Large intestine (tissue), 3 donors: ENCODE data around the gene TRIP10. TPM values are rescaled to one million over a fixed set of nuclear protein-coding genes. Genes with fewer than 3 reads are reported as not detected.
"Not testable (repeated sequence)": the region's sequence is repeated elsewhere in the genome, so short reads cannot be mapped to it uniquely, and the experiment has no call there.

Experiments used
- DNase-seq, 2 donors: peaks; one replicate each; pipeline versions ENCODE4 v3.0.0 to v3.0.0-alpha.2; 2013
- H3K27ac ChIP-seq: one replicate; pipeline ENCODE4 v1.5.1; 2013; ENCODE audit warnings: low read length
- H3K27me3 ChIP-seq: 2 replicates; pipeline ENCODE4 v1.6.1; 2013; ENCODE audit warnings: low read length; ENCODE audit not compliant: control insufficient read depth, insufficient read depth
- H3K36me3 ChIP-seq: 2 replicates; pipeline ENCODE4 v1.6.1; 2013; ENCODE audit warnings: low read length; ENCODE audit not compliant: control insufficient read depth, insufficient read depth
- H3K4me1 ChIP-seq: one replicate; pipeline ENCODE4 v1.6.1; 2013; ENCODE audit warnings: low read length; ENCODE audit not compliant: control insufficient read depth, insufficient read depth
- H3K4me3 ChIP-seq: one replicate; pipeline ENCODE4 v1.5.1; 2013; ENCODE audit warnings: low read length
- H3K9me3 ChIP-seq: one replicate; pipeline ENCODE4 v1.6.1; 2013; ENCODE audit warnings: mild to moderate bottlenecking, low read depth, low read length, moderate library complexity; ENCODE audit not compliant: control insufficient read depth
- WGBS: methylation state at CpG from one replicate; pipeline ENCODE4 v1.1.5; 2013; ENCODE audit warnings: low lambda C conversion rate; ENCODE audit not compliant: insufficient coverage; 5-methylcytosine and 5-hydroxymethylcytosine counted together
- polyA plus RNA-seq: library from polyadenylated mRNA; unstranded; fragments of 120-200 nt; gene quantifications from one replicate; pipeline ENCODE4 v1.2.1, GENCODE V29; 2013

TRIP10 gene
- polyA plus RNA-seq, 1 donor, result 96.0 TPM

- Histone ChIP-seq H3K36me3 (no peaks in the 10 kb centered on the region), H3K9me3 (no peaks in the 10 kb centered on the region), H3K4me3 (no peak overlapping the region), H3K4me1 (no peaks in the 10 kb centered on the region), H3K27ac (no peak overlapping the region), H3K27me3 (no peaks in the 10 kb centered on the region)
- no peak for DNase-seq
Measured at GRCh38 chr19:6699935-6700334, 39.5 kb upstream of the TRIP10 start.

- WGBS, result 80% methylated on average over 1 of the region's 8 CpGs
- Histone ChIP-seq H3K4me3 (no peak overlapping the region), H3K27me3 (no peaks in the 10 kb centered on the region), H3K9me3 (no peaks in the 10 kb centered on the region), H3K27ac (no peak overlapping the region), H3K4me1 (no peaks in the 10 kb centered on the region), H3K36me3 (no peaks in the 10 kb centered on the region)
- DNase-seq, result no peak
Measured at GRCh38 chr19:6700586-6701316, 38.7 kb upstream of the TRIP10 start.

- no peaks in the 10 kb centered on the region for H3K36me3 ChIP-seq
- H3K9me3 ChIP-seq, result no peaks in the 10 kb centered on the region
- H3K27me3 ChIP-seq, result peaks cover 18% of the 10 kb centered on the region
- H3K4me3 ChIP-seq, result no peak overlapping the region
- DNase-seq, result no peak
- no peak overlapping the region for H3K27ac ChIP-seq
- WGBS, result 0% methylated on average over 1 of the region's 11 CpGs
- no peaks in the 10 kb centered on the region for H3K4me1 ChIP-seq
Measured at GRCh38 chr19:6705931-6706632, 33.4 kb upstream of the TRIP10 start.

GRCh38 chr19:6706633-6706958 lies 32.9 kb upstream of the TRIP10 start:
- Histone ChIP-seq H3K36me3 (no peaks in the 10 kb centered on the region), H3K4me3 (no peak overlapping the region), H3K4me1 (no peaks in the 10 kb centered on the region), H3K27ac (no peak overlapping the region), H3K9me3 (no peaks in the 10 kb centered on the region), H3K27me3 (peaks cover 23% of the 10 kb centered on the region)
- no peak for DNase-seq
- WGBS, result no CpG with 5 or more reads among the region's 3 CpGs

- peaks cover 25% of the 10 kb centered on the region for H3K27me3 ChIP-seq
- WGBS, result no CpG with 5 or more reads among the region's 44 CpGs
- no peaks in the 10 kb centered on the region for H3K9me3 ChIP-seq
- no peaks in the 10 kb centered on the region for H3K4me1 ChIP-seq
- H3K36me3 ChIP-seq, result no peaks in the 10 kb centered on the region
- no peak overlapping the region for H3K27ac ChIP-seq
- no peak overlapping the region for H3K4me3 ChIP-seq
- DNase-seq, result no peak
Measured at GRCh38 chr19:6707011-6707657, 32.3 kb upstream of the TRIP10 start.

- WGBS, result no CpG with 5 or more reads among the region's 16 CpGs
- Histone ChIP-seq H3K27ac (no peak overlapping the region), H3K27me3 (peaks cover 25% of the 10 kb centered on the region), H3K4me1 (no peaks in the 10 kb centered on the region), H3K9me3 (no peaks in the 10 kb centered on the region), H3K36me3 (no peaks in the 10 kb centered on the region), H3K4me3 (no peak overlapping the region)
- DNase-seq, result no peak
Measured at GRCh38 chr19:6707658-6708018, 31.8 kb upstream of the TRIP10 start.

GRCh38 chr19:6708346-6708745 lies 31.1 kb upstream of the TRIP10 start:
- Histone ChIP-seq H3K36me3 (no peaks in the 10 kb centered on the region), H3K27me3 (peaks cover 25% of the 10 kb centered on the region), H3K27ac (no peak overlapping the region), H3K4me1 (no peaks in the 10 kb centered on the region), H3K9me3 (no peaks in the 10 kb centered on the region), H3K4me3 (no peak overlapping the region)
- no peak for DNase-seq
- WGBS, result no CpG with 5 or more reads among the region's 3 CpGs

- not testable (repeated sequence) for H3K9me3 ChIP-seq, H3K4me1 ChIP-seq, H3K27ac ChIP-seq, H3K36me3 ChIP-seq, H3K4me3 ChIP-seq, DNase-seq
- WGBS, result no CpG with 5 or more reads among the region's 12 CpGs
- H3K27me3 ChIP-seq, result peaks cover 25% of the 10 kb centered on the region
Measured at GRCh38 chr19:6708913-6709312, 30.6 kb upstream of the TRIP10 start.

GRCh38 chr19:6709549-6709948 lies 29.9 kb upstream of the TRIP10 start:
- Histone ChIP-seq H3K27me3 (peaks cover 25% of the 10 kb centered on the region), H3K4me1 (no peaks in the 10 kb centered on the region), H3K4me3 (no peak overlapping the region), H3K27ac (no peak overlapping the region), H3K9me3 (no peaks in the 10 kb centered on the region), H3K36me3 (no peaks in the 10 kb centered on the region)
- WGBS, result 20% methylated on average over 3 of the region's 14 CpGs
- DNase-seq, result no peak

- Histone ChIP-seq H3K36me3 (no peaks in the 10 kb centered on the region), H3K9me3 (no peaks in the 10 kb centered on the region), H3K4me1 (no peaks in the 10 kb centered on the region), H3K4me3 (no peak overlapping the region), H3K27me3 (peaks cover 25% of the 10 kb centered on the region), H3K27ac (no peak overlapping the region)
- no peak for DNase-seq
- 65% methylated on average over 1 of the region's 30 CpGs for WGBS
Measured at GRCh38 chr19:6710273-6711077, 29.0 kb upstream of the TRIP10 start.
